NCI-H2029 (cell line): Measurements from ENCODE around the gene SMYD3.

Experiments used
- DNase-seq: peaks from one replicate; lab custom pipeline; 2025; lab: John Stamatoyannopoulos, UW

The SMYD3 gene

DNA sequence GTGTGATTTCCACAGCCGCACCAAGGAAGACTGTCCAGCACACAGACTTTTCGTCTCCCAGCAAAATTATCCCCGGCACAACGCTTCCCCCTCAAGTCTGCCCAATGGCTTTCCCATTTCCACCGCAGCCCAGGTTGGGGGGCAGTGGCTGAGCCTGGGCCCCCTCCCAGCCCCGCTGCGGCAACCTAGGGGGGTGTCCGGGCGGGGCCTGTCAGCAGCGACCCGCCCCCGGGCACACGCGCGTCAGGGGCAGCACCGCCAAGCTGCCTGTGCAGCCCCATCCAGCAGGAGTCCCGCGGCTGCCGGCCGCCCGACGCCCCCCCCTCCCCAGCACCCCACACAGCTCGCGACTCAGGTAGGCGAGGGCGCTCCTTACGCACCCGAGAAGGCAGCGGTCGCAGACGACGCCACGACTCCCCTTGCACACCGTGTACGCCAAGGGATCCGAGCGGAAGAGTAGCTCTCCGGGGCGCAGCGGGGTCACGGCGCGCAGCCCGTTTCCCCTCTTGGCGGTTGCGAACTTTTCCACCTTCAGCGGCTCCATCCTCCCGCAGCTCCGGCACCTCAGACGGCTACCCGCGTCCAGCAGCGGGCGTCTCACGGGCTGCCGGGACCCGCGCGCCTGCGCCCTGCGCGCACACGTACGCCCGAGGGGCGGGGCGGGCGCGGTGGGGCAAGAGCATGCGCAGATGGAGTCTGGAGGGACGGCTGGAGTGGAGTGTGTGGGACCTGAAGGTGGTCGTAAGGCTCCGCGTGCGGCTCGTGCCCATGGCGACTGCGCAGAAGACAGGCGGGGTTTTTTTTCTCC, at the start of gene SMYD3:
TSS of gene SMYD3 (minus strand) at position 606 of the 808 bp plus-strand sequence.
- peak; percentile 57 for DNase-seq

DNA sequence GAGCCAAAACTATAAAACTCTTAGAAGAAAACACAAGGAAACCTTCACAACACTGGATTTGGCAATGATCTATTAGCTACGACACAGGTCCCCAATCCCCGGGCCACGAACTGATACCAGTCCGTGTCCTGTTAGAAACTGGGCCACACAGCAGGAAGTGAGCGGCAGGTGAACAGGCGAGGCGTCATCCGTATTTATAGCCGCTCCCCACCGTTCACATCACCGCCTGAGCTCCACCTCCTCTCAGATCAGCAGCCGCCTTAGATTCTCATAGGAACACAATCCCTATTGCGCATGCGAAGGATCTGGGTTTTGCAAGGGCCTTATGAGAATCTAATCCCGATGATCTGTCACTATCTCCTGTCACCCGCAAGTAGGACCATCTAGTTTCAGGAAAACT, 47.1 kb upstream of the SMYD3 start:
- no peak for DNase-seq

DNA sequence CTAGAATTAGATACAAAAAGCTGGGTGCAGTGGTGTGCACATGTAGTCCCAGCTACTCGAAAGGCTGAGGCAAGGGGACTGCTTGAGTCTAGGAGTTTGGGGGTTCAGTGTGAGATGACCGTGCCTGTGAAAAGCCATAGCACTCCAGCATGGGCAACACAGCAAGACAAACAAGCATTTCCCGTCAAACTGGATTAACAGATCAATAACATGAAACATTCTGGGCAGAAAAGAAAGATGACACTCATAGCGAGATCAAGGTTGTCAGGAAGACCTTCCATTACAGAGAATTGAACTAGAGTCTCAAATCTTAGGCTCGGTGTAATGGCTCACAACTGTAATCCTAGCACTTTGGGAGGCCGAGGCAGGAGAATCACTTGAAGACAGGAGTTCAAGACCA, 45.0 kb upstream of the SMYD3 start:
- no peak for DNase-seq

DNA sequence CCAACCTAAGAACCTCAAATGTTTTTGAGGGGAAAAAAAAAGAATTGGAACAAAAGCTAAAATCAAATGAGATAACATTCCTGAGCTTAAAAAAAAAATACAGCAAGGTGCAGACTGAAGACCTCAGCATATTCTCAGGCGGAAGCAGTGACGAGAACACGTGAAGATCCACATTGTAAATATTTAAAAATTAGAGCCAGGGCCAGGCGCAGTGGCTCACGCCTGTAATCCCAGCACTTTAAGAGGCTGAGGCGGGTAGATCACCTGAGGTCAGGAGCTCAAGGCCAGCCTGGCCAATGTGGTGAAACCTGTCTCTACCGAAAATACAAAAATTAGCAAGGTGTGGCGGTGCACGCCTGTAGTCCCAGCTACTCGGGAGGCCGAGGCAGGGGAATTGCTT, 43.3 kb upstream of the SMYD3 start:
- no peak for DNase-seq

DNA sequence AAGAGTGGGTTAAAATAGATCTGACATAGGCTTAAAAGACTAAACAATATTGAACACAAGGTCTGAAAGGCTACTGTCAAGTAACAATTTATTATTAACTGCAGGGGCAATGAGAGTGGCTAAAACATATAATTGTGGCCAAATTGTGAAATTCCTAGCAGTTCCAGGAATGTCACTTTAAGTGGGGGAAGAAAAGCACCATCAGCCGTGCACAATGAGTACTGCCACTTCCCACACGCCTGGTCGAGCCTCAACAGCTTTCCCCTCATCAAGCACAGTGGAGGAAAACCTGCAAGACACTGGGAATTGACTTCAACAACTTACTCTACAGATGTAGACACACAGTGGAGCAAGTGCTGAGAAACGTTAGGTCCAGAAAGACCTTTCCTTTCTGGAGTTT, 42.6 kb upstream of the SMYD3 start:
- DNase-seq = no peak

DNA sequence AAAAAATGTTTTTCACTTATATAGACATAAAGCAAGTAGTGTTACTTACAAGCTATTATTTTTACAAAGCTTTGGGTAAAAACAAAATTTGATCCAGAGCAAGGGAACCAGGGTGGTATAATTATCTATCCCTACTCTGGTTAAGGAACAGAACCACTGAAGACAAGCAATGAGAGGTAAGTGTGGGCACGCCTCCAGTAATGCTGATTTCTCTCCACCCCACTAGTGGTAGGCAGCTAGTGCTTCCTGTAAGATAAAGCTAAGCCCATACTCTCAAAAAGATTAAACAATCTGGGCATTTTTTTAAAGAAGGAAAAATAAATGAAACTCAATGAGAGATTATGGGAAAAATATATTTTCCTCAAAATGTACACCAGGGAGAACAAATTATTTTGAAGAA, 36.9 kb upstream of the SMYD3 start:
- no peak for DNase-seq

DNA sequence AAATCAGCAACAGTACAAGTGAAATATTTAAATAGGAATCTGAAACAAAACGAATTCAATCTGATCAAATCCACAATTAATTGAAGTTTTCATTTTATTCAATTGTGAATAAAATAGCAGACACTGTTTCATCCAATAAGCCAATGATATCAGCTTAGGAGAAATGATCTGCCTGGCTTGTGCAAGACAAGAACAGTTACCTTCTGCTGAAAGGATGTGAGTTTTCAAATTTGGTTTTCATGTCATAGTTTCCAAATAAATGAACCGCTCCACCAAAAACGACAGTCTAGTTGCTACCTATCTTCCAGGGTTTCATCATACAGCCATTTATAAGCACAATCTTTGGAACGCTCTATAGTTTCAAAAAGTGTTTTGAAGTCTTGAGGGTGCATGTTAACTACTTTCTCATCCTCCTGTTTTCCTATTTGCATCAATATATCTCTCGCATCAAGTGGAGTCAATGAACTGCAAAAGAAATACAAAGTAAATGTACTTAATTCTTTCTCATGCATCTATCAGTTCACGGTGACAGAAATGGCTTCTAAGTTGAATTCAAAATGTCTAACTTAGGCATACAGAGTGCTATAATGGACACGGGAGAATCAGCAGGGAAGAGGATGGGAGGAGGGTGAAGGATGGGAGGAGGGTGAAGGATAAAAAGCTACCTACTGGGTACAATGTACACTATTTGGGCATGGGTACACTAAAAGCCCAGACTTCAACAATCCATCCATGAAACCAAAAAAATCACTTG, 33.8 kb upstream of the SMYD3 start:
- DNase-seq = no peak

DNA sequence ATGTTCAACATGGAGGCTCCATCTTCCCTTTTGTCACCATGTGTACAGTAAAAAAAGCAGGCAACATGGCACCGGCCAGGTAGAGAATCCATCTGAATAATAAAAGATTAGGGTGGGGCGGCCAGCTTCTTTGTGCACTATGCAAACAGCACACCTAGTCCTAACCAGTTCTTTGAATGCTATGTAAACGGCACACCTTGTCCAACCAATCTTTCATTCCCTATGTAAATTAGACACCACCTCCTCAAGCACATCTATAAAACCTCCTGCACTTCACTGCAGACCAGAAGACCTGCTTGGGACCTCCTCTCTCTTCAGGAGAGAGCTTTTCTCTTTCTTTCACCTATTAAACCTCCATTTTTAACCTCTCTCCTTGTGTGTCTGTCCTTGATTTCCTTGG, 30.8 kb upstream of the SMYD3 start:
- DNase-seq = peak; percentile 71

DNA sequence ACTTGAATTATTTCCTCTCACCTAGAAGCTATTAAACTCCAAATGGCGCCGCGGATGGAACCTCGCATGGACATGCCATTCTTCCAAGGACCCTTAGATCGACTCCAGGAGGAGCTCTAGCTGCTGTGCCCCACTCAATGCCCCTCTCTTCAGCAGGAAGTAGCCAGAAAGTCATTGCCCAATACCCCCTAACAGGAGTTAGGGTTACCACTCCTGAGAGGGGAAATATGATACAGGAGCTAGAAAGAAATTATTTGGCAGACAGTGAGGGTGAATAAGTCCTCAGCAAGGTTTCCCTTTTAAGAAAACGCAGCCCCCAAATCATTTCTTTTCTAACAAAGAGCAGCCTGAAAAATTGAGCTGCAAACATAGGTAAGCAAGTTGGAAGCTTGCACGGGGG, 30.4 kb upstream of the SMYD3 start:
- DNase-seq = no peak

DNA sequence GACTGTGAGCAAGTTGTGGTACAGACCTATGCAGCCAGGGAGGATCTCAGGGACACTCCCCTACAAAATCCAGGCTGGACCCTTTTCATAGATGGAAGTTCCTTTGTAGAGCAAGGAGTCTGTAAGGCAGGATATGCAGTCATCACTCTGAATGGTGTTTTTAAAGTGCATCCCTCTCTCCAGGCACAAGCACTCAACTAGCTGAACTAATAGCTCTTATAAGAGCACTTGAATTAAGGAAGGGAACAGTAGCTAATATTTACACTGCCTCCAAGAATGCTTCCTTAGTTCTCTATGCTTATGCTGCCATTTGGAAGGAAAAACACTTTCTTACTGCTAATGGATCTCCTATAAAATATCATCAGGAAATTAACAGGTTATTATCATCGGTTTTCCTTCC, 27.0 kb upstream of the SMYD3 start:
- no peak for DNase-seq

DNA sequence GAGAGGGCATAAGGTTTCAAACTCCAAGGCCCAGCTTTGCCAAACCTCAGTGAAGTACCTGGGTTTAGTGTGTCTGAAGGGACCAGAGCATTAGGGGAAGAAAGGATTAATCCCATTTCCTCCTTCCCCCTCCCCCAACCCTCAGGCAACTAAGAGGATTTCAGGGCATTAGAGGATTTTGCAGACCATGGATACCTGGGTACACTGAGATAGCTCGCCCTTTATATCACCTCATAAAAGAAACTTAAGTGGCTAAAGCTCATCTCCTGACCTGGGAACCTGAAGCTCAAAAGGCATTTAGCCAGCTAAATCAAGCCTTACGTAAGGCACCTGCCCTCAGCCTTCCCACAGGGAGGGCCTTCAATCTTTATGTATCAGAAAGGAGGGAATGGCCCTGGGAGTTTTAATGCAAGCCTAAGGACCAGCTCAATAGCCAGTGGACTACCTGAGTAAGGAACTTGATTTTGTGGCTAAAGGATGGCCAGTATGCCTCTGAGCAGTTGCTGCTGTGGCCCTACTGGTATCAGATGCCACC, 26.4 kb upstream of the SMYD3 start:
- DNase-seq = no peak

DNA sequence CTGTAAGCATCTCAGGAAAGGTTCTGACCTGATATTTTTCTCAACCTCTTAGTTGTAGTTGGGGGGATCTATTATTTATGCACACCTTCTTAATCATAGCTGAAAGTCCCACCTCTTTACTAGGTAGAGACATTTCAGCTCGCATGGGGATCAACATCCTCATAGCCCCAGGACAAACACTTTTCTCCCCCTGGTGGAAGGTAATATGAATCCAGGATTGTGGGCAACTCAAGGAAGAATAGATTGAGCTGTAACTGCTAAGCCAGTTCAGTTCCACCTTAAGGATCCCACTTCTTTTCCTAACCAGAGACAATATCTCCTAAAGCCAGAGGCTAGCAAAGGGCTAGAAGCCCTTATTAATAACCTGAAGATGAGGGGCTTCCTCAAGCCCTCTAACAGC, 25.4 kb upstream of the SMYD3 start:
- DNase-seq = no peak

DNA sequence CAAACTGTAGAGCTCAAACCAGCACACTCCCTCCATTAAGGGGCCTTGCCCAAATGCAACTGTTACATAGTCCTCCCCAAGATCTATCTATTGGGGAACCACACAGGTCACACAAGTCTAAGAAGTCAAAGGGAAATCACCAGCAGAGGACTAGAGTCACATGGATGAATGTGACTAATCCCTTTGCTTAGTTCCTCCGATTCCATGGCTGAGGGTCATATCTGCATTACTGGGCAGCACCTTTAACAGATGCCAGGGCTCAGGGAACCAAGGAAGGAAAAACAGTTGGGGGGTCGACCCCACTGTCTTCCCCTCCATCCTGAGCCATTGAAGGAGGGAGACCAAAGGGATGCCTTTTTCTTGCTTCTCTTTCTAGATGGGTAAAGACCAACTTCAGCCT, 23.4 kb upstream of the SMYD3 start:
- DNase-seq = no peak

DNA sequence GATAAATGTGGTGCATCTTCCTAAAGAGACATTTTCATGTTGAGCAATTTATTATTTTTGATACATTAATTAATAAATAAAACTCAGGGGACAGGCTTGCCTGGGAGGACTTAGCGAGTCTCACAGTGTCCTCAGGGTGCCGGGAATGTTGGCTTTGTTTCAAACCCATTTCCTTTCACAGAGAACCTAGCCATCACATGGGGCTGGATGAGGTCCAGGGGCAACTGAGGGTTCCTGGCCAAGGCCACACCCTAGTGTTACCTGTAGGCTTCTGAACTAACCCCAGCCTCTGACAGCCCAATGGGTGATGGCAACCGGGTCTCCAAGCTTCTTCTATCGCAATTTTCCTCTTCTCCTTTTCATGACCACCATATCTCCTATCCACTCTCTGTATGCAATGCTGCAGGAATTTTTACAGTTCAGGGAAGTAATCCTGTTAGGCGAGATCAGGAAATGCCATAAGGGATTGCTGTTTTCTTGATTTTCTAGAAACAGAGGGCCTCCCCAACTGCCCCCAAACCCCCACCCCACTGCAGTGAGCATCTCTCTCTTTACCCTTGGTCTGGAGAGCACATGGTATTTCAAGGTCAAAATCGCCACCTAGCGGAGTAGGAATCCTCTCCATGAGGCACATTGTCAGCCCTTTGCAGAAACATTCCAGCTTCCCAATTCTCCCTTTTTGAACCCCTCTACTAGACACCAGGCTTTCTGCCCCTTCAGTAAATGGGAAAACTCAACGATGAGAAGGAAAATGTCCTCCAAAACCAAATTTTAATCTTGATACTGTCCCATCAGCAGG, 22.1 kb upstream of the SMYD3 start:
- peak; percentile 42 for DNase-seq

DNA sequence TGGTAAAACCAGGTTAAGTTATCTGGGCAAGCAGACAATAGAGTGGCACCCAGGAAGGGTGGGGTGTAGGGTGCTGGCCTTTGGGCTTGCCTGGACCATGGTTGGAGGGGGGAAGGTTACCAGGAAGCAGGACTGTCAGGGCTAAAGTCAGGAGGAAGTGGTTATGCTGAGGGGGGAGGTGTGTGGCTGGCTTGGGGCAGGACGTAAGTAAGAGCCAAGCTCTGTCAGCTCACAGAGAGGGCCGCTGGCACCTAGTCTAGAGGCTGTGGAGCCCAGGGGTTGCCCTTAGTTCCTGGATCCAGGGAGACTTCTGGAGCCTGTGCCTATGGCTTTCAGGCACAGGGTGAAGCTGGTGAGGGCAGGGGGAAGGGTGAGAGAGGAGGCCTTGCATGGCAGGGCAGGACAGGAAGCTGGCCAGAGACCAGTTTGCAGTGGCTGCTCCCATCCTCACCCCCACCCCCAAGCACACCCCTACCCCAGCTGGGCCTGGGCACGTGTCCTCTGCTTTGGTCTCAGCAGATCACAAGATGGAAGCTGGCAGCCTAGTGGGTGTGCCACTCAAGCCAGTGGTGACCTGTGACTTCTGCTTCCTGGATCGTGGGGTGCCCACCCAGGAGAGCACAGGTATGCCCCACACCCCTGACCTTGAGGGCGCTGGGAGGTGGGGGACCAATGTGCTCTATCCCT, 20.5 kb upstream of the SMYD3 start:
- no peak for DNase-seq

DNA sequence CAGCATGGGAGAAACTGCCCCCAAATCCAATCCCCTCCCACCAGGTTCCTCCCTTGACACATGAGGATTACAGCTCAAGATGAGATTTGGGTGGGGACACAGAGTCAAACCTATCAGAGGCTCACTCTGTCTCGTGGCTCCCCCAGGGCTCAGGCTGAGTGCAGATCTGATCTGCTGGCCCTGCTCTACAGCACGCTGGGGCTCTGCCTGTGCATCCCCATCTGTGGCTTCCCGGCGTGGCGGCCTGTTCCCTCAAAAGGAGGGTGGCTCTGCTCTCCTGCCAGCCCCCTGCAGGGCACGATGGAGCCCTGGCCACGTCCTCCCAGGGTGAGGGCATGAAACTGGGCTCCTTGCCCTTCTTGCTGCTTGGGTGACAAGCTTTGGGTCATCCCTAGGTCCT, 19.8 kb upstream of the SMYD3 start:
- no peak for DNase-seq

DNA sequence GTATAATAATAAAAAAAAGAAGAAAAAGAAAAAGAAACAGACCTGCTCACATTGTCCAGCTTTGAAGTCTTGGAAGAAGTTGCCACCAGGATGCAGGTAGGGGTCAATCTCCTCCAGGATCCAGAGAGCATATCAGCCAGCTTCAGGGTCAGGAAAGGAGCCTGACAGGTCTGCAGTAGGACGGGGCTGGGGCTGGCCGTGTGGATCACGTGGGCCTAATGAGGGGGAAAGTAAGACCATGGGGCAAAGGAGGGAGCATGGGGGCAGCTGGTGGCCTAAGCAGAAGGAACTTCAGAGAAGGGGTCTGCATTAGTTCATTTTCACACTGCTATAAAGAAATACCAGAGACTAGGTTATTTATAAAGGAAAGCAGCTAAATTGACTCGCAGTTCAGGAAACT, 19.3 kb upstream of the SMYD3 start:
- no peak for DNase-seq

DNA sequence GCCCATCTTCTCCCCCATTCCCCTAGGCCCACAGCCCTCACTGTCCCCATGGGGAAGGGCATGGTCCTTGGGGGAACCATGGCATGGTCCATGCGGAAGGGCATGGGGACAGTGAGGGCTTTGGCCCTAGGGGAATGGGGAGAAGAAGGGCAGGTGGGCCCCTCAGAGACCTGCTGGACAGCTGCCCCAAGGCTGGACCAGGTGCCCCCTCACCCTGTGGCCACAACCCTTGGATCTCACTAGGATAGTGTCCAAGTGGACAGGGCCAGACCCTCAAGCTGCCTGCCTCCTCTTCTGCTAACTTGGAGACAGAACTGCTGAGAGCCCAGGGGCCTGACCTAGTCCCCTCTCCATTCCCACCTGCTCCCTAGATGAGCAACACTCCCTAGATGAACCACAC, 12.4 kb upstream of the SMYD3 start:
- DNase-seq = no peak

DNA sequence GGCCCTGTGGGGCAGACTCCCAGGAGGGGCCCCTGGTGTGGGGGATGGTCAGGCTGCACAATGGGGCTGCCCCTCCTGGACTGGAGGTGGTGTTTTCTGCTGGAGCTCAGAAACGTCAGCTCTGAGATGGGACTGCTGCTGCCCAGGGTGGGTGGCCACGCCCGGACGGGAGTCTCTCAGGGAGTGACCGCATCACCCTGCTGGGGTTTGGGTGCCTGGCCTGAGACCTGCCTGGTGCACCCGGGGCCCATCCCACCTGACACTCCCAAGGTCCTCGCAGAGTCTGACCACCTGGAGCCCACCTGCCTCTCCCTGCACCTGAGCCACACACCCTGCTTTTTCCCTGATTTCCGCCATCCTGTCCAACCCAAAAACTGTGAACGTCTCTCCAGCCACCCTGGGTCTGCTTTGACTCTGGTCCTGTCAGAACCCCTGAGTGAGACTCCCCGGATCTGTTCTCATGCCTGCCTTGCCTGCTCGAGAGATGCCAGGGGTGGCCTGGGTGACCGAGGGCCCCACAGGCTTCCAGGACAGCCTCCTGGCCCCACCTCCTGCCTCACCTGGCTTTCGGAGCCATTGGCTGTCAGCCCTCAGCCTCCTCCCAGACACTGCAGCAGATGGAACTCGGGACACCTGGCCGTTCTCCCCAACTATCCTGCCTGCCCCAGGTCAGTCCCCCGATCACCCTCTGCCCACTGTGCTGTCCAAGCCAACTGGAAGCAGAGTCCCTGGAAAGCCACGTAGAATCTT, 11.6 kb upstream of the SMYD3 start:
- no peak for DNase-seq

DNA sequence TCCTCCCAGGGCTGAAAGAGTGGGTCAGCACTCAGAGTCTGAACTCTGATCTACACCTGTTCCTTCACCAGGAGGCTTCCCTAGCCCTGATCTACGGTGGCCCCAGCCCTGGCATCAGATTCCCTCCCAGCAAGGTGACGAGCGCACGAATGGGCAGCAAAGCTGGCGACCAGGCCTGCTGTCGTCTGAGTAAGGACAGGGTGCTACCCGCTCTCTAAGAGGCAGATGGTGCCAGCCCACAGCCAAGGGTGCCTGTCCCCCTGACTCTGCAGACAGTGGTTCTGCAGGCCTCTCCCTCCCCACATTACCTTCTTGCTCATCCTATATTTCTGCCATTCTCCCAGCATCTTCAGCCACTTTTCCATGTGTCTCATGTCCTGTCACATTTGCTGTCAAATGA, 10.3 kb upstream of the SMYD3 start:
- DNase-seq = no peak

DNA sequence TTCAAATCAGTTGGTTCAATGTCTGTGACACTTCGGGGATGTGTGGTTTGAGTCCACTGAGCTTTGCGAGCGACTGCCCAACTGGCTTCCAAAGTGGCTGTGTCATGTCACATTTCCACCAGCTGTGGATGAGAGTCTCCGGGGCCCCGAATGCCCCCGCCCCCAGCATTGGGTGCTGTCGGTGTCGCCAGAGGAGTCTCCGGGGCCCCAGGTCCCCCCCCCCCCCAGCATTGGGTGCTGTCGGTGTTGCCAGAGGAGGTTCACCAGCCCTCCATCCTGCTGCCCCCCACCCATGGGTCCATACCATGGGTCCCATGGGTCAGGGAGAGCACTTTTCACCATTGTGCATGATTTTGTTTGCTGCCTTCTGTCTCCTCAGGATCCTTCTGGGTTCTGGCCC, 9.0 kb upstream of the SMYD3 start:
- no peak for DNase-seq
